Esophagus muscularis mucosa (tissue), 3 donors: ENCODE measurements around the gene IRX4.

Source experiments
- POLR2A ChIP-seq: fragments of 450-650 bp; IDR thresholded peaks from one replicate; pipeline ENCODE4 v1.6.1; 2017; ENCODE audit warnings: antibody characterized with exemption, moderate library complexity, mild to moderate bottlenecking, low read depth
- TF ChIP-seq, protein P1 (sequence below), 3 experiments: fragments of 200-600 bp in 2 of 3; fragments of 450-650 bp in 1 of 3; sonication (generic) in 2 of 3; IDR thresholded peaks; one replicate each; pipeline ENCODE4 v1.5.1; 2017 to 2019; ENCODE audit warnings: antibody characterized with exemption in 3 of 3, mild to moderate bottlenecking in 2 of 3, moderate library complexity in 1 of 3

DNA sequence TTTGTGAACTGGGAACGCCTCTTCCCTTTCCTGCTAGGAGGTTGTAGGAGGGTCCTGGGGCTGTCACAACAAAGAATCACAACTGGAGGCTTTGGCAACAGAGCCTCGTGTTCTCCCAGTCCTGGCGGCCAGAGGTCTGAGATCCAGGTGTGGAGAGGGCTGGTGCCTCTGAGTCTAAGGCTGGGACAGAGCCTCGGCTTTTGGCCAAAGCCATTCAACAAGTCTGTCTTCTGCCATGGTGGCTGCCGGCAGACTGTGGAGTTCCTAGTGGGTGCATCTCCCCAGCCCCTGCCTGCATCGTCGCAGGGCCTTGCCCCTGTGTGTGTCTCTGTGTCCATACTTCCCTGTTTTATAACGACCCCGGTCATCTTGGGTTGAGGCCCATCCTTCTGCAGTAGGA lies 9.5 kb upstream of the IRX4 start:
- TF ChIP-seq, protein P1, sequence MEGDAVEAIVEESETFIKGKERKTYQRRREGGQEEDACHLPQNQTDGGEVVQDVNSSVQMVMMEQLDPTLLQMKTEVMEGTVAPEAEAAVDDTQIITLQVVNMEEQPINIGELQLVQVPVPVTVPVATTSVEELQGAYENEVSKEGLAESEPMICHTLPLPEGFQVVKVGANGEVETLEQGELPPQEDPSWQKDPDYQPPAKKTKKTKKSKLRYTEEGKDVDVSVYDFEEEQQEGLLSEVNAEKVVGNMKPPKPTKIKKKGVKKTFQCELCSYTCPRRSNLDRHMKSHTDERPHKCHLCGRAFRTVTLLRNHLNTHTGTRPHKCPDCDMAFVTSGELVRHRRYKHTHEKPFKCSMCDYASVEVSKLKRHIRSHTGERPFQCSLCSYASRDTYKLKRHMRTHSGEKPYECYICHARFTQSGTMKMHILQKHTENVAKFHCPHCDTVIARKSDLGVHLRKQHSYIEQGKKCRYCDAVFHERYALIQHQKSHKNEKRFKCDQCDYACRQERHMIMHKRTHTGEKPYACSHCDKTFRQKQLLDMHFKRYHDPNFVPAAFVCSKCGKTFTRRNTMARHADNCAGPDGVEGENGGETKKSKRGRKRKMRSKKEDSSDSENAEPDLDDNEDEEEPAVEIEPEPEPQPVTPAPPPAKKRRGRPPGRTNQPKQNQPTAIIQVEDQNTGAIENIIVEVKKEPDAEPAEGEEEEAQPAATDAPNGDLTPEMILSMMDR (IDR thresholded peaks at IDR 0.05), result no peak
- no peak for TF ChIP-seq POLR2A
